KOPT-K1 (cell line): Measurements from ENCODE around the gene PHB1.
A peak's percentile ranks its signal among the peaks of the same experiment; 100 is the strongest.
"Not testable (repeated sequence)": the region's sequence is repeated elsewhere in the genome, so short reads cannot be mapped to it uniquely, and the experiment has no call there.

Experiments
- H3K27ac ChIP-seq: fragments of 200-600 bp; sonication (generic); 2 replicates; pipeline ENCODE4 v1.5.1; 2016; ENCODE audit warnings: antibody characterized with exemption, mild to moderate bottlenecking, low read depth, low read length; ENCODE audit not compliant: poor library complexity, severe bottlenecking
- H3K36me3 ChIP-seq: fragments of 200-600 bp; sonication (generic); 2 replicates; pipeline ENCODE4 v1.5.1; 2017; ENCODE audit warnings: antibody characterized with exemption, mild to moderate bottlenecking, low read length, moderate library complexity; ENCODE audit not compliant: insufficient read depth
- H3K9me3 ChIP-seq: fragments of 200-600 bp; sonication (generic); 2 replicates; pipeline ENCODE4 v1.5.1; 2017; ENCODE audit warnings: antibody characterized with exemption, low read length, mild to moderate bottlenecking; ENCODE audit not compliant: insufficient read depth, poor library complexity, severe bottlenecking

The PHB1 gene

GRCh38 chr17:49431743-49432142, 17.1 kb upstream of the PHB1 start:
- Histone ChIP-seq H3K27ac (no peak overlapping the region), H3K36me3 (no peaks in the 10 kb centered on the region), H3K9me3 (no peaks in the 10 kb centered on the region)

- peaks cover 44% of the 10 kb centered on the region for H3K9me3 ChIP-seq
- H3K36me3 ChIP-seq, result no peaks in the 10 kb centered on the region
- no peak overlapping the region for H3K27ac ChIP-seq
Measured at GRCh38 chr17:49425004-49425286, 10.3 kb upstream of the PHB1 start.

- peaks cover 44% of the 10 kb centered on the region for H3K9me3 ChIP-seq
- H3K36me3 ChIP-seq, H3K27ac ChIP-seq: not testable (repeated sequence)
Measured at GRCh38 chr17:49424276-49425003, 9.8 kb upstream of the PHB1 start.

GRCh38 chr17:49422714-49423113, 8.0 kb upstream of the PHB1 start:
- H3K36me3 ChIP-seq, result no peaks in the 10 kb centered on the region
- H3K9me3 ChIP-seq, result peaks cover 44% of the 10 kb centered on the region
- no peak overlapping the region for H3K27ac ChIP-seq

- H3K27ac ChIP-seq, H3K36me3 ChIP-seq: not testable (repeated sequence)
- peaks cover 34% of the 10 kb centered on the region for H3K9me3 ChIP-seq
Measured at GRCh38 chr17:49419761-49420160, 5.1 kb upstream of the PHB1 start.

GRCh38 chr17:49418754-49419740, 4.4 kb upstream of the PHB1 start:
- H3K36me3 ChIP-seq, H3K27ac ChIP-seq: not testable (repeated sequence)

GRCh38 chr17:49414271-49414621, 436 bp downstream of the PHB1 start:
- H3K27ac ChIP-seq, result peak overlapping the region; percentile 61
- peaks cover 40% of the 10 kb centered on the region for H3K36me3 ChIP-seq
- H3K9me3 ChIP-seq, result no peaks in the 10 kb centered on the region

More at GRCh38 chr17:49418754-49419740, 4.4 kb upstream of the PHB1 start:
- H3K9me3 ChIP-seq, result peaks cover 31% of the 10 kb centered on the region

- no peaks in the 10 kb centered on the region for H3K9me3 ChIP-seq
- peaks cover 91% of the 10 kb centered on the region for H3K36me3 ChIP-seq
- no peak overlapping the region for H3K27ac ChIP-seq
Measured at GRCh38 chr17:49409066-49409465, 5.6 kb downstream of the PHB1 start.

- Histone ChIP-seq H3K9me3 (no peaks in the 10 kb centered on the region), H3K27ac (no peak overlapping the region), H3K36me3 (peaks cover 100% of the 10 kb centered on the region)
Measured at GRCh38 chr17:49407981-49408501, 6.6 kb downstream of the PHB1 start.

- Histone ChIP-seq H3K27ac (no peak overlapping the region), H3K36me3 (peaks cover 100% of the 10 kb centered on the region), H3K9me3 (no peaks in the 10 kb centered on the region)
Measured at GRCh38 chr17:49407086-49407485, 7.6 kb downstream of the PHB1 start.

GRCh38 chr17:49406421-49407061, 8.1 kb downstream of the PHB1 start:
- Histone ChIP-seq H3K27ac (no peak overlapping the region), H3K9me3 (no peaks in the 10 kb centered on the region), H3K36me3 (peaks cover 100% of the 10 kb centered on the region)

GRCh38 chr17:49404906-49405305, 9.8 kb downstream of the PHB1 start:
- no peak overlapping the region for H3K27ac ChIP-seq
- peaks cover 84% of the 10 kb centered on the region for H3K36me3 ChIP-seq
- H3K9me3 ChIP-seq, result no peaks in the 10 kb centered on the region

- Histone ChIP-seq H3K27ac (no peak overlapping the region), H3K36me3 (peaks cover 78% of the 10 kb centered on the region), H3K9me3 (no peaks in the 10 kb centered on the region)
Measured at GRCh38 chr17:49404361-49404760, 10.3 kb downstream of the PHB1 start.

GRCh38 chr17:49403514-49404289, 11.0 kb downstream of the PHB1 start:
- peaks cover 72% of the 10 kb centered on the region for H3K36me3 ChIP-seq
- no peak overlapping the region for H3K27ac ChIP-seq

More at GRCh38 chr17:49403514-49404289, 11.0 kb downstream of the PHB1 start:
- no peaks in the 10 kb centered on the region for H3K9me3 ChIP-seq
